T follicular helper cell (primary cell): Measurements from ENCODE around the gene DDX39A.

Experiments
- DNase-seq: peaks from one replicate; pipeline ENCODE4 v3.0.0-alpha.2; 2020; ENCODE audit warnings: low read depth

DDX39A gene

GRCh38 chr19:14434543-14435319, 15.6 kb upstream of the DDX39A start:
- no peak for DNase-seq

- DNase-seq: peak; percentile 33
Measured at GRCh38 chr19:14433554-14434501, 14.7 kb upstream of the DDX39A start.

- DNase-seq: no peak
Measured at GRCh38 chr19:14432791-14433553, 13.8 kb upstream of the DDX39A start, which contains the start of gene PKN1. Gene PKN1 (plus strand): TSS chr19:14433306. CDS start chr19:14433522, 216 bp downstream.

GRCh38 chr19:14430712-14431111, 11.6 kb upstream of the DDX39A start:
- DNase-seq: no peak

GRCh38 chr19:14428882-14429416, 9.8 kb upstream of the DDX39A start:
- no peak for DNase-seq

- no peak for DNase-seq
Measured at GRCh38 chr19:14427461-14427860, 8.3 kb upstream of the DDX39A start.

- DNase-seq: no peak
Measured at GRCh38 chr19:14425696-14426138, 6.6 kb upstream of the DDX39A start.

- DNase-seq: no peak
Measured at GRCh38 chr19:14418856-14419105, 360 bp downstream of the DDX39A start.

- no peak for DNase-seq
Measured at GRCh38 chr19:14416817-14417231, 2.3 kb downstream of the DDX39A start.

GRCh38 chr19:14414926-14415690, 4.0 kb downstream of the DDX39A start:
- DNase-seq: no peak

- no peak for DNase-seq
Measured at GRCh38 chr19:14413693-14414181, 5.4 kb downstream of the DDX39A start.

GRCh38 chr19:14412996-14413692, 6.0 kb downstream of the DDX39A start:
- no peak for DNase-seq

GRCh38 chr19:14412324-14412995, 6.7 kb downstream of the DDX39A start:
- DNase-seq: no peak

GRCh38 chr19:14411938-14412245, 7.2 kb downstream of the DDX39A start:
- no peak for DNase-seq

GRCh38 chr19:14411161-14411937, 7.8 kb downstream of the DDX39A start:
- DNase-seq: no peak

GRCh38 chr19:14410091-14411051, 8.8 kb downstream of the DDX39A start:
- no peak for DNase-seq

- no peak for DNase-seq
Measured at GRCh38 chr19:14409146-14410023, 9.8 kb downstream of the DDX39A start.
